ENCODE measurements around the gene TACSTD2.
"Not testable (repeated sequence)": the region's sequence is repeated elsewhere in the genome, so short reads cannot be mapped to it uniquely, and the experiment has no call there.

The TACSTD2 gene

GRCh38 chr1:58551186-58552140 lies 25.6 kb downstream of the TACSTD2 start:
- Mint-ChIP-seq H3K4me1 (peaks cover 7% of the 10 kb centered on the region), H3K27ac (no peak overlapping the region), H3K4me3 (no peak overlapping the region), H3K27me3 (peaks cover 12% of the 10 kb centered on the region), H3K9me3 (no peaks in the 10 kb centered on the region)
- DNase-seq, result no peak
- ATAC-seq, result no peak

- ATAC-seq, H3K9me3 Mint-ChIP-seq, H3K27ac Mint-ChIP-seq, DNase-seq, H3K4me3 Mint-ChIP-seq, H3K27me3 Mint-ChIP-seq: not testable (repeated sequence)
- peaks cover 17% of the 10 kb centered on the region for H3K4me1 Mint-ChIP-seq
Observed at GRCh38 chr1:58549291-58549690, 27.8 kb downstream of the TACSTD2 start.

DNA sequence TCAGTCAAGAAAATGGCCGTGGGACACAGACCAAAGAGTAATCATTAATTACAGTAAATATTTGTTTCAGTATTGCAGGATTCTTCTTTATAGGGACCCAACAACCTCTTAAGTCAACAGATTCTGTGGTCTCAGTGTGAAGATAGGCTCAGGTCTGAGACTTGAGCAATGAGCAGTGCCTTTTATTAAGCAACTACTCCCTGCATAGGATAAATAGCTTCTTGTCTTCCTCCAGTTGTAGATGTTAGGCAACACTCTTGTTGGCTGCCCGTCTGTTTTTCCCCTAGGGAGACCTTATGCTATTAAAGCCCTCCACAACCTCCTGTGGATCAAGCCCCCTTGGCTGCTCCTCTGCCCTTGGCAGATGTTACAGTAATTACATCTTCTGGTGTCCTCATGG lies 28.7 kb downstream of the TACSTD2 start:
- peaks cover 22% of the 10 kb centered on the region for H3K4me1 Mint-ChIP-seq
- H3K9me3 Mint-ChIP-seq, result no peaks in the 10 kb centered on the region
- H3K27ac Mint-ChIP-seq, result no peak overlapping the region
- no peak overlapping the region for H3K4me3 Mint-ChIP-seq
- DNase-seq (no peak), ATAC-seq (no peak)
- H3K27me3 Mint-ChIP-seq, result no peaks in the 10 kb centered on the region

DNA sequence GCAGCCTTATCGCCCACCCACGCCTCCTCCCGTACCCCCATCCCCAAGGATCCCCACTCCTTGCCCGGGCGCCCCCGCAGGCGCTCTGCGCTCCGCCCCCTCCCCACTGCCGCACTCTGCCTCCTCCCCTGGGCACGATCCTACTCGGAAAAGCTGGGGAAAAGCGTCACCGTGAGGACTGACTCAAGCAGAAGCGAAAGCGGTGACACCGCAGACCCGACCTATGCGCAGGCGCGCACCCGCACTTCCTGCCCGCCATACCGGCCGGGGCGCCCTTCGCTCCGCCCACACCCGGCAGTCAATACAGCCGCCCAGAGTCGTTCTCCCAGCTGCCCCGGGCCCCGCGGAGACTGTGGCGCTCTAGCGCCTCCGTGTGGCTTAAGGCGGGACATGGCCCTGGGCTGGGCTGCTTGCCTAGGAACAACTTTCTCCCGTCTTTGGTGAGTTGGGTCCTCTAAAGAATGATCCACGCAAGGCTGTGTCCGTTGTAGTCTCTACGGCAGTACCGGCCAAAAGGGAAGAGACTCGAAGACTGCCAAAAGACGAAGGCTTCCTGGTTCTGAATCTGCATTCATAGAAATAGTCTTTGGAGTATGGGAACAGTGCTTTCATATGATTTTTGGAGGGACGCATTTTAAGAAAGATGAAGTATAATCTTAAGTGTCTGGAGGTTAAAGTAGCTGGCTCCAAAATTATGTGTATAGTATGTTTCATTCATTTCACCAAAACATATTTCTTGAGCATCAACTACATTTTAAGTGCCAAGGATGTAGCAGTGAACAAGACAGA lies 30.3 kb downstream of the TACSTD2 start, which contains the start of gene OMA1:
Gene OMA1, minus strand, starts transcription at position 207 of the 789 bp plus-strand sequence. CDS start 7,432 bp downstream, outside the sequence.
- Mint-ChIP-seq H3K4me3 (peak within 1 kb of the TSS; percentile 89 to 92), H3K9me3 (no peaks in the 10 kb centered on the region), H3K4me1 (peaks cover 27% of the 10 kb centered on the region), H3K27me3 (no peaks in the 10 kb centered on the region), H3K27ac (peak within 1 kb of the TSS; percentile 99 to 100)
- peak; percentile 96 to 98 for DNase-seq
- ATAC-seq, result peak; percentile 96

DNA sequence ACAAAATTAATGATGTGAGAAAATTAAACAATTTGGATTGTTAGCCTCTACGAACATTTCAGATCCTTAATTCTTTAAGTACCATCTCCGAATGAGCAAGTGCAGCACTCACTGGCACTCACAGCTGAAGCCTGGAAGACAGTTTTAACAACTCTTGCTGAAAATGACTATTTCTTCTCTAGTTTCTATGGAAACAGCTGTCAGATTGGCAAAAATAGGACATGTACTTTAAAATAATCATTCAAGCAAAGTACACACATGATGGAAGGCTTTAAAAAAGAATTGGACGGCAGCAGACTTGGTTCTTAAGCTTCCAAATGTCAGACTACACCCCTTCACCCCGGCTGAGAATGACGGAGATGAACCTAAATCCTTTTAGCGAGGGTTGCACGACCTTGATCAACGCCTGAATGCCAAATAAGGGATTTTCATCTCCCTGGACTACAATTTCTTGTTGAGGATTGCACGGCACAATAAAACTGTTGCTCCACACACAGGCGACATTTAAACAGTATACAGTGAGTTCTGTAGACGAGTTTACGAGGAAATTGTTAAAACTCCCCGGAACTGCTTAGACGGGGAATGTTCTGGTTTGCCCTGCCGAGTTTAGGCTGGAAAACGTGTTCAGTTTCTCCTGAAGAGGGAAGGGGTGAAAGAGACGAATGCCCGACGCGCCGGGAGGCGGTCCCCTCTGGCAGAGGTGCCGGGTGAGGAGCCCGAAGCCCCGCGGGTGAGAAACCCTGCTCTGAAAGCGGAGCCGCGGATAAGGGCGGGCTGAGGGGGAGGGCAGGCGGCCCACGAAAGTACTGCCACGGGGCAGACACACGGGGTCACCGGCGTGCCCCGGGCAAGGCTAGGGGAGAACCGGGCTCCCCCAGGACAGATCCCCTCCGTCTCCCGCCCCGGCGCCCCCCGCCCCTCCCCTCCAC lies 31.2 kb downstream of the TACSTD2 start:
- ATAC-seq (peak; percentile 86), DNase-seq (peak; percentile 75 to 84)
- no peaks in the 10 kb centered on the region for H3K27me3 Mint-ChIP-seq
- H3K27ac Mint-ChIP-seq, result peak overlapping the region; percentile 99 to 100
- H3K4me3 Mint-ChIP-seq, result peak overlapping the region; percentile 89 to 92
- no peaks in the 10 kb centered on the region for H3K9me3 Mint-ChIP-seq
- peaks cover 27% of the 10 kb centered on the region for H3K4me1 Mint-ChIP-seq

DNA sequence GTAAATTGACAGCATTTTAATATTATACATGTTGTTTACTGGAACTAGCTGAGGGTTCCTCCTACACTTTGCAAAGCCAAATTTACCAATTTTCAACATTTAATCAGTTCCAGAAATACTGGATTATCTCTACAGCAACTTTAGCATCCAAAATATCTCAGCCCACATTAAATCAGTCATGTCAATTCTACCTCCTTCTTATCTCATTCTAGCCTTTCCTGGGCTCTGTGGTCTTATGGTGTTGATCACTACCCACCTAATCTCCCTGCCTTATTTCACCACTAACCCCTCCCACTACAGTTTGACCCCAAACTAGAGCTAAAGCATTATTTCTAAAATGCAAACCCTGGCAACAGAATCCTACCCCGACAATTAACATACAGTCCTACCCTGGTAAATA lies 33.8 kb downstream of the TACSTD2 start:
- DNase-seq, result no peak
- no peak for ATAC-seq
- no peak overlapping the region for H3K27ac Mint-ChIP-seq
- H3K27me3 Mint-ChIP-seq, result no peaks in the 10 kb centered on the region
- H3K4me3 Mint-ChIP-seq, result no peak overlapping the region
- no peaks in the 10 kb centered on the region for H3K9me3 Mint-ChIP-seq
- peaks cover 33% of the 10 kb centered on the region for H3K4me1 Mint-ChIP-seq

DNA sequence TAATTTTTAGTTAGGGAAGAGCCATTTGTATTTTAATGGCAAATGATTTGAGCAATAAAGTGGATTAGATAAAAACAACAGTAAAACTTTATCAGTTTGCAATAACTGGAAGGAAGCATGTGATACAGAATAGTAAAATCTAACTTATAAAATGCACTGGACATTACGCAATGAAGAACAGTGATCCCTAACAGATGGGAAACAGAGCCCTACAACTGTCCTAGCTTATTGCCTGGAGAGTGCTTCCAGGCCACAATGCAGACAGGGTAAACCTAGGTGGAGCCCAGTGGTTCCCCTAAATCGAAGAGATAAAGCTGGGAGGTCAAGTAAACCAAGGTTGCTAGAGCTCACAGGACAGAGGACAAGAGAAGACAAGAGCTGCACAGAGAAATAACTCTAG lies 37.5 kb downstream of the TACSTD2 start:
- Mint-ChIP-seq H3K9me3 (no peaks in the 10 kb centered on the region), H3K4me1 (peaks cover 15% of the 10 kb centered on the region), H3K27me3 (no peaks in the 10 kb centered on the region), H3K4me3 (no peak overlapping the region), H3K27ac (no peak overlapping the region)
- DNase-seq (no peak), ATAC-seq (no peak)

DNA sequence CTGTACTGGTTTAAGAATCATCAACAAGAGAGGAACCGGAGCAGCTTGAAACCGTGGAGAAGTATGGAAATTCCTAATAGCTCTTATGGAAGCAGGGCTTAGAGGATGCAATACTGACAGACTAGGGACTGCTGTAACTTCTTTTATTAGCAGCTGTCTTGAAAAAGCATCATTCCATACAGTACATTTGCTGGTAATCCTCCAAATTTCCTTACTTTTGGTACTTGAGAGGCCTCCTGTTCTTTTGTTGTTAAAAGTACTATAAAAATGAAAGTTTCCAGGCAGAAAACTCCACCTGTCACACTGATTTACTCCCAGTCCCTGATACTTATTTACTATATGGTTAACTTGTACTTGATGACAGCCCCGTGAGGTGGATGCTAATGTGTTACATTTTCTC lies 38.2 kb downstream of the TACSTD2 start:
- ATAC-seq (no peak), DNase-seq (no peak)
- Mint-ChIP-seq H3K27me3 (no peaks in the 10 kb centered on the region), H3K27ac (no peak overlapping the region), H3K9me3 (no peaks in the 10 kb centered on the region), H3K4me1 (peaks cover 15% of the 10 kb centered on the region), H3K4me3 (no peak overlapping the region)

DNA sequence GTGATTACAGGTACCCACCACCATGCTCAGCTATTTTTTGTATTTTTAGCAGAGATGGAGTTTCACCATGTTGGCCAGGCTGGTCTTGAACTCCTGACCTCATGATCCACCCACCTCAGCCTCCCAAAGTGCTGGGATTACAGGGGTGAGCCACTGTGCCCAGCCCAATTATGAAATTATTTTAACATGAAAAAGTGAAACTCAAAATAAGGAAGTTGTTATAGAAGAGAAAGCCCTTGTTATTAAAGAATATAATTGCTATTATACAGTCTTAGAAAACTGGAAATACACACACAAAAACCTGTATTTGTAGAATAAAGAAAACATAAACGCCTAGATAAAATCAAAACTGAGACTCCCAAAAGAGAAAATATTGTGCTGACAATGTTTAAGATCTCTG lies 45.2 kb downstream of the TACSTD2 start:
- not testable (repeated sequence) for H3K27me3 Mint-ChIP-seq, H3K9me3 Mint-ChIP-seq, H3K4me3 Mint-ChIP-seq, DNase-seq, ATAC-seq, H3K27ac Mint-ChIP-seq, H3K4me1 Mint-ChIP-seq

DNA sequence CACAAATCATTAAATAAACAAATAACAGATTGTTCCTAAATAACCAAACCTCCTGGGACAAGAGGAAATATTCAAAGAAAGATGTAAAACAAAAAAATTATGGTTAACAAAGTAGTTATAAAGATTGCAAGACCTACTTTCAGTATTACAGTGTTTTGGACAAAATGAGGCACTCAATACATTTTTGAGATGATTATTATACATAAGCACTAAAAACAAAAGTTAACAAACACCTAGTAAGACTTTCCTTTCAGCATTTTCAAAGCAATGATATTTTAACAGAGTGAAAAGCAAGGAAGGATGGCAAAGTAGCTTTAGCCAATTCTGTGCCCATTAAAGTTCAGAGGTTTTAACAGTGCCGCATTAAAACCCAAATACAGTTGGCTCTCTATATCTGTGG lies 47.8 kb downstream of the TACSTD2 start:
- DNase-seq (no peak), ATAC-seq (no peak)
- Mint-ChIP-seq H3K27ac (peak overlapping the region in 1 of 2 donors; percentile 46), H3K27me3 (no peaks in the 10 kb centered on the region), H3K4me1 (peaks cover 5% of the 10 kb centered on the region), H3K9me3 (no peaks in the 10 kb centered on the region), H3K4me3 (no peak overlapping the region)

DNA sequence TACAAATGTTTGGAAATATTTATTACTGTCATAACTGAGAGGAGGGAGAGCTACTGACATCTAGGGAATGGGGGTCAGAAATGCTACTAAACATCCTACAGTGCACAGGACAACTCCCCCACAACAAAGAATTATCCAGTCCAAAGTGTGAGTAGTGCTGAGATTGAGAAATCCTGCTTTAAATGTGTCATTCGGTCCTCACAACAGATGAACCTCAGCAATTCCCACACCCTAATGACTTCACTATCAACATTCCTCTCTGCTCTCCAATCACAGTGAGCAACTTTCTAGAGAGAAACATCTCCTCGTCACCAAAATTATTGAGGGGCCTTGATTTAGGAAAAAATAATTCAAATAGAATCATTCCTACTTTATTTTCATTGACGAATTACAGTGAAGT lies 48.5 kb downstream of the TACSTD2 start:
- Mint-ChIP-seq H3K4me3 (no peak overlapping the region), H3K9me3 (no peaks in the 10 kb centered on the region), H3K27ac (no peak overlapping the region), H3K4me1 (peaks cover 6% of the 10 kb centered on the region), H3K27me3 (no peaks in the 10 kb centered on the region)
- no peak for ATAC-seq
- DNase-seq, result no peak
